OCI-LY3 (cell line): Measurements from ENCODE around the gene ITSN1.

Source experiments
- H2AFZ ChIP-seq: fragments of 200-600, 300-600 bp; shearing (Covaris generic); 2 replicates; pipeline ENCODE4 v1.6.0; 2014; ENCODE audit warnings: antibody characterized with exemption, low read depth, low read length
- H3K27ac ChIP-seq: fragments of 200-600, 300-600 bp; sonication (generic); 2 replicates; pipeline ENCODE4 v1.5.1; 2014; ENCODE audit warnings: mild to moderate bottlenecking, low read length, moderate library complexity, mixed read lengths
- H3K27me3 ChIP-seq: fragments of 200-600, 300-600 bp; sonication (generic); 2 replicates; pipeline ENCODE4 v1.6.1; 2014; ENCODE audit warnings: low read depth, low read length, mixed read lengths
- H3K36me3 ChIP-seq: fragments of 200-600, 300-600 bp; sonication (generic); replicated peaks from 2 replicates; pipeline ENCODE3; 2014; ENCODE audit warnings: low read depth, low read length, mixed read lengths
- H3K4me1 ChIP-seq: fragments of 300-600, 200-600 bp; sonication (generic); 2 replicates; pipeline ENCODE4 v1.6.1; 2014; ENCODE audit warnings: low read length, mixed read lengths
- H3K4me2 ChIP-seq: fragments of 200-600, 300-600 bp; sonication (generic); 2 replicates; pipeline ENCODE4 v1.6.1; 2014; ENCODE audit warnings: low read length, mixed read lengths
- H3K4me3 ChIP-seq: fragments of 300-600, 200-600 bp; sonication (generic); 2 replicates; pipeline ENCODE4 v1.5.1; 2014; ENCODE audit warnings: antibody characterized with exemption, mild to moderate bottlenecking, low read length, moderate library complexity
- H3K79me2 ChIP-seq: fragments of 300-600, 200-600 bp; shearing (Covaris generic); 2 replicates; pipeline ENCODE4 v1.6.1; 2014; ENCODE audit warnings: mild to moderate bottlenecking, low read length, mixed read lengths
- H3K9ac ChIP-seq: fragments of 300-600, 200-600 bp; shearing (Covaris generic); 2 replicates; pipeline ENCODE4 v1.6.0; 2014; ENCODE audit warnings: mild to moderate bottlenecking, low read length, moderate library complexity
- H3K9me3 ChIP-seq: fragments of 200-600, 300-600 bp; shearing (Covaris generic); 2 replicates; pipeline ENCODE4 v1.6.1; 2014; ENCODE audit warnings: low read length, mixed read lengths; ENCODE audit not compliant: insufficient read depth
- H4K20me1 ChIP-seq: fragments of 200-600, 300-600 bp; sonication (generic); 2 replicates; pipeline ENCODE4 v1.6.1; 2016; ENCODE audit warnings: low read length, mixed read lengths; ENCODE audit not compliant: insufficient read depth
- EZH2phosphoT487 ChIP-seq: fragments of 200-600 bp; shearing (Covaris generic); IDR thresholded peaks from 2 replicates; pipeline ENCODE4 v1.6.1; 2018; ENCODE audit warnings: antibody characterized with exemption, mixed run types, low read depth
- TF ChIP-seq, protein P1 (sequence below): fragments of 200-600, 300-600 bp; sonication (generic); IDR thresholded peaks from 2 replicates; pipeline ENCODE4 v1.5.1; 2014; ENCODE audit warnings: antibody characterized with exemption, low read length, low read depth

ITSN1 gene

DNA sequence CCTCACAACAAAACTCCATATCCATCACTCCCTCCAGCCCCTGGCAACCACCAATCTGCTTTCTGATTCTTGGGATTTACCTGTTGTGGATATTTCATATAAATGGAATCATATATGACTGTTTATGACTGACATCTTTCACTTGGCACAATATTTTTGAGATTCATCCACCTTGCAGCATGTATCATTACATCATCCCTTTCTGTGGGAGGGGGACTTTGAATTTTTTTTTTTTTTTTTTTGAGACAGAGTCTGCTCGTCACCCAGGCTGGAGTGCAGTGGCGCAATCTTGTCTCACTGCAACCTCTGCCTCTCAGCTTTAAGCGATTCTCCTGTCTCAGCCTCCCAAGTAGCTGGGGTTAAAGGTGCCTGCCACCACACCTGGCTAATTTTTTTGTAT, 128.2 kb downstream of the ITSN1 start:
- no peak overlapping the region for H3K4me2 ChIP-seq
- H3K9ac ChIP-seq: no peak overlapping the region
- no peak overlapping the region for H3K27ac ChIP-seq
- no peak overlapping the region for H3K4me3 ChIP-seq
- no peak for TF ChIP-seq EZH2phosphoT487
- TF ChIP-seq, protein P1, sequence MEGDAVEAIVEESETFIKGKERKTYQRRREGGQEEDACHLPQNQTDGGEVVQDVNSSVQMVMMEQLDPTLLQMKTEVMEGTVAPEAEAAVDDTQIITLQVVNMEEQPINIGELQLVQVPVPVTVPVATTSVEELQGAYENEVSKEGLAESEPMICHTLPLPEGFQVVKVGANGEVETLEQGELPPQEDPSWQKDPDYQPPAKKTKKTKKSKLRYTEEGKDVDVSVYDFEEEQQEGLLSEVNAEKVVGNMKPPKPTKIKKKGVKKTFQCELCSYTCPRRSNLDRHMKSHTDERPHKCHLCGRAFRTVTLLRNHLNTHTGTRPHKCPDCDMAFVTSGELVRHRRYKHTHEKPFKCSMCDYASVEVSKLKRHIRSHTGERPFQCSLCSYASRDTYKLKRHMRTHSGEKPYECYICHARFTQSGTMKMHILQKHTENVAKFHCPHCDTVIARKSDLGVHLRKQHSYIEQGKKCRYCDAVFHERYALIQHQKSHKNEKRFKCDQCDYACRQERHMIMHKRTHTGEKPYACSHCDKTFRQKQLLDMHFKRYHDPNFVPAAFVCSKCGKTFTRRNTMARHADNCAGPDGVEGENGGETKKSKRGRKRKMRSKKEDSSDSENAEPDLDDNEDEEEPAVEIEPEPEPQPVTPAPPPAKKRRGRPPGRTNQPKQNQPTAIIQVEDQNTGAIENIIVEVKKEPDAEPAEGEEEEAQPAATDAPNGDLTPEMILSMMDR: no peak
- no peaks in the 10 kb centered on the region for H3K27me3 ChIP-seq
- H3K9me3 ChIP-seq: no peaks in the 10 kb centered on the region
- H3K4me1 ChIP-seq: no peaks in the 10 kb centered on the region
- H3K79me2 ChIP-seq: no peaks in the 10 kb centered on the region
- H2AFZ ChIP-seq: no peak overlapping the region
- H4K20me1 ChIP-seq: no peaks in the 10 kb centered on the region
- H3K36me3 ChIP-seq: no peaks in the 10 kb centered on the region

DNA sequence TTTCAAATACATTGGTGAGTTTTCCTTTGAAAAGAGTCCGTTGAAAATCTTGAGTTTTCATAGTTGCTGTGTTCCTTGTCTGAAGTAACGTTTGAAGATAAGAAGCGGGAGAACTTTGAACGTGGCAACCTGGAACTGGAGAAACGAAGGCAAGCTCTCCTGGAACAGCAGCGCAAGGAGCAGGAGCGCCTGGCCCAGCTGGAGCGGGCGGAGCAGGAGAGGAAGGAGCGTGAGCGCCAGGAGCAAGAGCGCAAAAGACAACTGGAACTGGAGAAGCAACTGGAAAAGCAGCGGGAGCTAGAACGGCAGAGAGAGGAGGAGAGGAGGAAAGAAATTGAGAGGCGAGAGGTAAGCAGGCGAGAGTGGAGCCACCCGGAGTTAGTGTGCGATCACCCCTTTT, 129.7 kb downstream of the ITSN1 start:
- no peaks in the 10 kb centered on the region for H3K79me2 ChIP-seq
- H3K9me3 ChIP-seq: no peaks in the 10 kb centered on the region
- no peak overlapping the region for H3K4me2 ChIP-seq
- no peaks in the 10 kb centered on the region for H4K20me1 ChIP-seq
- H2AFZ ChIP-seq: no peak overlapping the region
- no peak overlapping the region for H3K4me3 ChIP-seq
- no peak for TF ChIP-seq EZH2phosphoT487
- TF ChIP-seq, protein P1: no peak
- H3K36me3 ChIP-seq: no peaks in the 10 kb centered on the region
- H3K9ac ChIP-seq: no peak overlapping the region
- H3K27ac ChIP-seq: no peak overlapping the region
- H3K4me1 ChIP-seq: no peaks in the 10 kb centered on the region
- H3K27me3 ChIP-seq: no peaks in the 10 kb centered on the region

DNA sequence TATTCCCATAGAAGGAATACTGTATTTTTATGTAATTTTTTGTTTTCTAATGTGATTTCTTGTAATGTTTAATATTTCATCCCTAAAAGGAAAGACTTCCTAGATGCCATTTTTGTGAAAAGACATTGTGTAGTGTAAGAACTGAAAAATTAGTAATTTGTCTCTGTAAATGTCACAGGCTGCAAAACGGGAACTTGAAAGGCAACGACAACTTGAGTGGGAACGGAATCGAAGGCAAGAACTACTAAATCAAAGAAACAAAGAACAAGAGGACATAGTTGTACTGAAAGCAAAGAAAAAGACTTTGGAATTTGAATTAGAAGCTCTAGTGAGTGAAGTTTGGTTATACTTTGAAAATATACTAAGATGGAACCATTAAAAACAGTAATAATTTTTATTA, 132.2 kb downstream of the ITSN1 start:
- Histone ChIP-seq H3K9ac (no peak overlapping the region), H3K4me2 (no peak overlapping the region), H2AFZ (no peak overlapping the region), H3K27me3 (no peaks in the 10 kb centered on the region), H3K79me2 (no peaks in the 10 kb centered on the region), H3K4me3 (no peak overlapping the region), H3K27ac (no peak overlapping the region), H3K9me3 (no peaks in the 10 kb centered on the region), H3K36me3 (no peaks in the 10 kb centered on the region), H3K4me1 (no peaks in the 10 kb centered on the region), H4K20me1 (no peaks in the 10 kb centered on the region)
- TF ChIP-seq EZH2phosphoT487: no peak
- TF ChIP-seq, protein P1: no peak

DNA sequence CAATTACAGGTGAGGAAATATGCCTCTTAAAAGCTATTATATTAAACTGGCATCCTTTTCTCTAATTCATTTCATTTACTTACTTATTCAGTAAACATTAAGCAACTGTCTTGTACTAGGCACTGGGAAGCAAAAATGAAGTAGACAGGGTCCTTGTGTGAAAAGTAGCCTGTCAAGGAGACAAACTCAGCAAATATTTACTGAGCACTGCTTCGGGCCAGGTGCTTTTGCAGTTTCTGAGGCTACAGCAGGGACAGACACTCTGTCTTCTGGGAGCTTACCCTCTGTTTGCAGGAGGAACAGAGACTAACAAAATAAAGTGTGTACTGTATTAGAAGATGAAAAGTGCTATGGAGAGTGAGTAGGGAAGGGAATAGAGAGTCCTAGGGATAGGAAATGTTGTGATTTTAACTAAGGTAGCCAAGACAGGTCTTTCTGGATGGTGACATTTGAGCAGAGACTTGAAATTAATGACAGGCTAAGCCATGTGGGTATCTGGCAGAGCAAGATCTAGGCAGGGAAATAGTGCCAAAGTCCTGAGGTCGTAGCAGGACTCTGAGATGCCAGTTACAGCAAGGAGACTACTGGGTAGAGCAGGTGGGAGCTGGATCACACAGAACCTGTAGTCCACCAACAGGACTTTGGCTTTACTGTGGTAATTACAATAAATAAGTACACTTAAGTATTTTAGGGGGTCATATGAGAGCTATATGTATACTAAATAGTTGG, 133.0 kb downstream of the ITSN1 start:
- H2AFZ ChIP-seq: no peak overlapping the region
- H3K4me3 ChIP-seq: no peak overlapping the region
- no peaks in the 10 kb centered on the region for H3K9me3 ChIP-seq
- H3K4me2 ChIP-seq: no peak overlapping the region
- no peaks in the 10 kb centered on the region for H3K36me3 ChIP-seq
- no peaks in the 10 kb centered on the region for H4K20me1 ChIP-seq
- H3K79me2 ChIP-seq: no peaks in the 10 kb centered on the region
- no peaks in the 10 kb centered on the region for H3K4me1 ChIP-seq
- no peak overlapping the region for H3K27ac ChIP-seq
- TF ChIP-seq, protein P1: no peak
- TF ChIP-seq EZH2phosphoT487: no peak
- H3K27me3 ChIP-seq: no peaks in the 10 kb centered on the region
- H3K9ac ChIP-seq: no peak overlapping the region
